ENCODE measurements around the gene NEIL3.

The NEIL3 gene

GRCh38 chr4:177401658-177402273, 92.1 kb downstream of the NEIL3 start:
- no peak for FAIRE-seq
- DNase-seq (ENCODE audit: insufficient read length), result no peak
- TF ChIP-seq POLR2AphosphoS5 (IDR thresholded peaks at IDR 0.05; ENCODE audit: low read depth, low read length), result no peak
- TF ChIP-seq POLR2A (IDR thresholded peaks at IDR 0.05; ENCODE audit: low read depth, low read length), result no peak
- TF ChIP-seq TAF1 (IDR thresholded peaks at IDR 0.05; ENCODE audit: borderline replicate concordance, low read depth, low read length), result no peak

- no peak for DNase-seq (ENCODE audit: insufficient read length)
- TF ChIP-seq POLR2AphosphoS5 (IDR thresholded peaks at IDR 0.05; ENCODE audit: low read depth, low read length), result no peak
- TF ChIP-seq POLR2A (IDR thresholded peaks at IDR 0.05; ENCODE audit: low read depth, low read length), result no peak
- no peak for TF ChIP-seq TAF1 (IDR thresholded peaks at IDR 0.05; ENCODE audit: borderline replicate concordance, low read depth, low read length)
- FAIRE-seq, result no peak
Measured at GRCh38 chr4:177403746-177404145, 94.1 kb downstream of the NEIL3 start.

DNA sequence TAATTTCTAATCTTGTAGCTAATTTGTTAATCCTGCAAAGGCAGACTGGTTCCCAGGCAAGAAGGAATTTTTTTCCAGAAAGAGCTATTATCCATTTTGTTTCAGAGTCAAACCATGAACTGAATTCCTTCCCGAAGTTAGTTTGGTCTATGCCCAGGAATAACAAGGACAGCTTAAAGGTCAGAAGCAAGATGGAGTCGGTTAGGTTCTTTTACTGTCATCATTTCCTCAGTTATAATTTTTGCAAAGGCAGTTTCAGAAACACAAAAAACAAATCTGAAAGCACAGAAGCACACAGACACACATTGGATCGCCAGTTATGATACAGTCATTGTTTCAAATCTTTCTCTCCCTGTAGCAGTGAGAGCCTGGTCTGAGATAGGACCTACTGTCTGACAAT, 94.7 kb downstream of the NEIL3 start:
- TF ChIP-seq TAF1 (IDR thresholded peaks at IDR 0.05; ENCODE audit: borderline replicate concordance, low read depth, low read length) (no peak), POLR2A (IDR thresholded peaks at IDR 0.05; ENCODE audit: low read depth, low read length) (no peak), POLR2AphosphoS5 (IDR thresholded peaks at IDR 0.05; ENCODE audit: low read depth, low read length) (no peak)
- FAIRE-seq (no peak), DNase-seq (ENCODE audit: insufficient read length) (no peak)

DNA sequence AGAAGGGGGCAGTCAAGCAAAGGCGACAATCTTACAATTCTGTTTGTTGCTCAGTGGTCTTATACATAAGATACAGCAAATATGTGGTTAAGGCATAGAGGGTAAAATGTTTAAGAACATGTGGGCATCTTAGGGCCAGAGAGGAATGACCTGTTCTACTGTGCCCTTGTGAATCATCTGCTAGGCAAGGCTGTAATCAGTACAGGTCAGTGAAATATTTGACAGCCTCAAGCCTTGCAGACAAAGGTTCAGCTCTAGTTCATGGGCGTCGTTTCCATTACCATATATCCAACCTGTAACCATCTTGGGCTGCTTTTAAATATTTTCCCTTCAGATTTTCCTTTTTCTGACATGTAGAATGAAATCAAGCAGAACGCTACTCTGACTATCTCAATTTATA, 95.3 kb downstream of the NEIL3 start:
- FAIRE-seq (no peak), DNase-seq (ENCODE audit: insufficient read length) (no peak)
- no peak for TF ChIP-seq TAF1 (IDR thresholded peaks at IDR 0.05; ENCODE audit: borderline replicate concordance, low read depth, low read length)
- no peak for TF ChIP-seq POLR2AphosphoS5 (IDR thresholded peaks at IDR 0.05; ENCODE audit: low read depth, low read length)
- TF ChIP-seq POLR2A (IDR thresholded peaks at IDR 0.05; ENCODE audit: low read depth, low read length), result no peak

GRCh38 chr4:177405508-177405907, 95.8 kb downstream of the NEIL3 start:
- no peak for FAIRE-seq
- no peak for DNase-seq (ENCODE audit: insufficient read length)
- TF ChIP-seq TAF1 (IDR thresholded peaks at IDR 0.05; ENCODE audit: borderline replicate concordance, low read depth, low read length), result no peak

GRCh38 chr4:177408023-177408422, 98.3 kb downstream of the NEIL3 start:
- DNase-seq (ENCODE audit: insufficient read length) (no peak), FAIRE-seq (no peak)
- TF ChIP-seq POLR2AphosphoS5 (IDR thresholded peaks at IDR 0.05; ENCODE audit: low read depth, low read length) (no peak), POLR2A (IDR thresholded peaks at IDR 0.05; ENCODE audit: low read depth, low read length) (no peak), TAF1 (IDR thresholded peaks at IDR 0.05; ENCODE audit: borderline replicate concordance, low read depth, low read length) (no peak)

DNA sequence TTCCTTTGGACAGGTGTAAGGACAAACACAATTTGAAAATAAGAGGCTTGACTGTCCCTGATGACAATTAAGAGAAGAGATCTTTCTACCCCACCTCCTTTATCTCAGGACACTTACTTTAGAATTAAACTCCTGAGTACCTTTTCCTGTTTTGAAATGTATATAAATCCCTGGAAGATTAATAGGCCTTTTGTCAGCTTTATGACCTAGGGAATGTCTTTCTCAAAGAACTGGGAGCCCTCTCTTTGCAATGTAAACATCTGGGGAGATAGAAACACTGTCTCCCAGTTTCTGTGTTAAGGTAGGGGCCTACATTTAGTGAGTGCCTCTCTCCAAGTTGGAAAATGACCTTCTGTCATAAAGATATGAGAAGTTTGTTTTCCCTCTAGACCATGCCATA, 100.9 kb downstream of the NEIL3 start:
- no peak for FAIRE-seq
- no peak for DNase-seq (ENCODE audit: insufficient read length)
- no peak for TF ChIP-seq POLR2A (IDR thresholded peaks at IDR 0.05; ENCODE audit: low read depth, low read length)
- no peak for TF ChIP-seq TAF1 (IDR thresholded peaks at IDR 0.05; ENCODE audit: borderline replicate concordance, low read depth, low read length)
- no peak for TF ChIP-seq POLR2AphosphoS5 (IDR thresholded peaks at IDR 0.05; ENCODE audit: low read depth, low read length)

DNA sequence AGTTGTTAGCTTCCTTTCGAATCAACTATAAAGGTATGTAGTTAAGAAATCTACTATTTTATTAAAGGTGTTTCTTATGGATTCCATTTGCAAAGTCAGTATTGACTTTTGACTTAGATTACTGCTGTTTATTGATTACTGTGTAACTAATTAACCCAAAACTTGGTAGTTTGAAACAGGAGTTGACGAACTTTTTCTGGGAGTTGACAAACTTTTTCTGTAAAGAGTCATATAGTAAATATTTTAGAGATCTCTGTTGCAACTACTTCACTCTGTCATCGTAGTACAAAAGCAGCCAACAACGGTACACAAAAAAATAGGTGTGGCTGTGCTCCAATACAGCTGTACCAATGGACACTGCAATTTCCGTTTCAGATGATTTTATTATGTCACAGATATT, 102.3 kb downstream of the NEIL3 start:
- TF ChIP-seq POLR2A (IDR thresholded peaks at IDR 0.05; ENCODE audit: low read depth, low read length) (no peak), POLR2AphosphoS5 (IDR thresholded peaks at IDR 0.05; ENCODE audit: low read depth, low read length) (no peak), TAF1 (IDR thresholded peaks at IDR 0.05; ENCODE audit: borderline replicate concordance, low read depth, low read length) (no peak)
- DNase-seq (ENCODE audit: insufficient read length), result no peak
- FAIRE-seq, result no peak
